Measurements from ENCODE around the gene REPIN1. TPM values are rescaled to one million over a fixed set of nuclear protein-coding genes. Genes with fewer than 3 reads are reported as not detected.

Gene REPIN1
- polyA plus RNA-seq, 1 of the 3 experiments (the other 2 are of a cell fraction) = 91.6 TPM

- ChIA-PET POLR2A (no interaction called here), CTCF (no interaction called here)
- Histone ChIP-seq H3K9me3 (no peaks in the 10 kb centered on the region), H2AFZ (ENCODE audit: low read depth) (no peak overlapping the region), H3K9me2 (no peaks in the 10 kb centered on the region), H3K4me3 (ENCODE audit: low read depth in 2 of 2, low read length in 1 of 2) (no peak overlapping the region), H3K36me3 (replicated peaks in 1 of 2; ENCODE audit: control insufficient read depth in 1 of 2, insufficient read depth in 2 of 2, low read length in 1 of 2) (no peaks in the 10 kb centered on the region), H4K20me1 (ENCODE audit: insufficient read depth) (no peaks in the 10 kb centered on the region), H3F3A (replicated peaks; ENCODE audit: insufficient read depth) (no peaks in the 10 kb centered on the region), H3K9ac (no peak overlapping the region), H3K4me2 (no peak overlapping the region), H3K27me3 (ENCODE audit: insufficient read depth) (no peaks in the 10 kb centered on the region), H3K4me1 (ENCODE audit: control insufficient read depth in 1 of 2, insufficient read depth in 2 of 2, low read depth in 1 of 2, low read length in 1 of 2) (no peaks in the 10 kb centered on the region), H3K79me2 (ENCODE audit: insufficient read depth) (no peaks in the 10 kb centered on the region), H3K27ac (ENCODE audit: low read depth in 2 of 2, low read length in 1 of 2) (no peak overlapping the region)
- 92% methylated on average over 18 of the region's 19 CpGs for WGBS (ENCODE audit: low lambda C conversion rate)
- no peak for DNase-seq
- TF ChIP-seq USF1 (IDR thresholded peaks at IDR 0.05; ENCODE audit: borderline replicate concordance, low read depth) (no peak), GABPA (IDR thresholded peaks at IDR 0.05; ENCODE audit: low read depth) (no peak), MAX (IDR thresholded peaks at IDR 0.05; ENCODE audit: low read depth) (no peak), MEF2A (IDR thresholded peaks at IDR 0.05; ENCODE audit: borderline replicate concordance, low read depth) (no peak), TEAD4 (IDR thresholded peaks at IDR 0.05; ENCODE audit: borderline replicate concordance, insufficient read depth) (no peak)
Observed at GRCh38 chr7:150330211-150330885, 38.3 kb upstream of the REPIN1 start.

GRCh38 chr7:150332852-150333635, 35.6 kb upstream of the REPIN1 start:
- Histone ChIP-seq H3K36me3 (replicated peaks in 1 of 2; ENCODE audit: control insufficient read depth in 1 of 2, insufficient read depth in 2 of 2, low read length in 1 of 2) (no peaks in the 10 kb centered on the region), H3K4me2 (no peak overlapping the region), H2AFZ (ENCODE audit: low read depth) (no peak overlapping the region), H3K9me2 (no peaks in the 10 kb centered on the region), H3F3A (replicated peaks; ENCODE audit: insufficient read depth) (no peaks in the 10 kb centered on the region), H4K20me1 (ENCODE audit: insufficient read depth) (no peaks in the 10 kb centered on the region), H3K79me2 (ENCODE audit: insufficient read depth) (no peaks in the 10 kb centered on the region), H3K4me3 (ENCODE audit: low read depth in 2 of 2, low read length in 1 of 2) (no peak overlapping the region), H3K27me3 (ENCODE audit: insufficient read depth) (no peaks in the 10 kb centered on the region), H3K9me3 (no peaks in the 10 kb centered on the region), H3K27ac (ENCODE audit: low read depth in 2 of 2, low read length in 1 of 2) (no peak overlapping the region), H3K4me1 (ENCODE audit: control insufficient read depth in 1 of 2, insufficient read depth in 2 of 2, low read depth in 1 of 2, low read length in 1 of 2) (no peaks in the 10 kb centered on the region), H3K9ac (no peak overlapping the region)
- WGBS (ENCODE audit: low lambda C conversion rate) = 84% methylated on average over 18 of the region's 18 CpGs
- ChIA-PET CTCF (no interaction called here), POLR2A (no interaction called here)
- DNase-seq = no peak
- TF ChIP-seq IRF3 (IDR thresholded peaks at IDR 0.05; ENCODE audit: low read depth, low read length) (no peak), USF2 (IDR thresholded peaks at IDR 0.05; ENCODE audit: borderline replicate concordance, low read depth, low read length) (no peak), MAX (IDR thresholded peaks at IDR 0.05; ENCODE audit: low read depth) (no peak), YY1 (IDR thresholded peaks at IDR 0.05; ENCODE audit: low read depth) (no peak), FOXM1 (IDR thresholded peaks at IDR 0.05; ENCODE audit: low read depth) (no peak), NFIC (IDR thresholded peaks at IDR 0.05; ENCODE audit: borderline replicate concordance) (no peak), SIN3A (IDR thresholded peaks at IDR 0.05; ENCODE audit: borderline replicate concordance, low read depth, low read length) (no peak)
